NB4 (cell line): ENCODE measurements around the gene CCDC92.

ENCODE experiments used
- MYC ChIP-seq: IDR thresholded peaks from 2 replicates; pipeline ENCODE4 v1.6.1; 2011; ENCODE audit warnings: low read depth, low read length
- TF ChIP-seq, protein P1 (sequence below): IDR thresholded peaks from one replicate; pipeline ENCODE4 v1.5.1; 2012; ENCODE audit warnings: low read depth, low read length
- TF ChIP-seq, protein P2 (sequence below): IDR thresholded peaks from 2 replicates; pipeline ENCODE4 v1.6.1; 2011; ENCODE audit warnings: low read depth, low read length

DNA sequence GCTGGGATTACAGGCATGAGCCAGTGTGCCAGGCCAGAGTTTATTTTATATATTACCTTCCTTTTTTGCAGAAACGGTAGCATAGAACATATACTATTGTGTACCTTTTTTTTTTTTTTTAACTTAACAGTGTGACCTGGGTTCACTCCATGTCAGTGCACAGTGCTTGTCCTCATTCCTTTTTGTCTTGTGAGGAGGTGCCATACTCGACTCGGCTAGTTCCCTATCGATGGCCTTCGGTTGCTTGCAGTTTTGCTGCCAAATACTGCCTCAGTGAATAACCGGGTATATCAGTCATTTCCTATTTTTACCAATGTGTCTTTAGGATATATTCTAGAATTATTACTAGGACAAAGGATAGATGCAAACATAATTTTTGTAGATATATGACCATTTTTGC lies 37.1 kb upstream of the CCDC92 start:
- TF ChIP-seq, protein P1, sequence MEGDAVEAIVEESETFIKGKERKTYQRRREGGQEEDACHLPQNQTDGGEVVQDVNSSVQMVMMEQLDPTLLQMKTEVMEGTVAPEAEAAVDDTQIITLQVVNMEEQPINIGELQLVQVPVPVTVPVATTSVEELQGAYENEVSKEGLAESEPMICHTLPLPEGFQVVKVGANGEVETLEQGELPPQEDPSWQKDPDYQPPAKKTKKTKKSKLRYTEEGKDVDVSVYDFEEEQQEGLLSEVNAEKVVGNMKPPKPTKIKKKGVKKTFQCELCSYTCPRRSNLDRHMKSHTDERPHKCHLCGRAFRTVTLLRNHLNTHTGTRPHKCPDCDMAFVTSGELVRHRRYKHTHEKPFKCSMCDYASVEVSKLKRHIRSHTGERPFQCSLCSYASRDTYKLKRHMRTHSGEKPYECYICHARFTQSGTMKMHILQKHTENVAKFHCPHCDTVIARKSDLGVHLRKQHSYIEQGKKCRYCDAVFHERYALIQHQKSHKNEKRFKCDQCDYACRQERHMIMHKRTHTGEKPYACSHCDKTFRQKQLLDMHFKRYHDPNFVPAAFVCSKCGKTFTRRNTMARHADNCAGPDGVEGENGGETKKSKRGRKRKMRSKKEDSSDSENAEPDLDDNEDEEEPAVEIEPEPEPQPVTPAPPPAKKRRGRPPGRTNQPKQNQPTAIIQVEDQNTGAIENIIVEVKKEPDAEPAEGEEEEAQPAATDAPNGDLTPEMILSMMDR, result no peak
- TF ChIP-seq MYC, result no peak
- TF ChIP-seq, protein P2, sequence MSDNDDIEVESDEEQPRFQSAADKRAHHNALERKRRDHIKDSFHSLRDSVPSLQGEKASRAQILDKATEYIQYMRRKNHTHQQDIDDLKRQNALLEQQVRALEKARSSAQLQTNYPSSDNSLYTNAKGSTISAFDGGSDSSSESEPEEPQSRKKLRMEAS, result no peak
